ENCODE data around the gene NT5E. TPM values are rescaled to one million over a fixed set of nuclear protein-coding genes. Genes with fewer than 3 reads are reported as not detected.
"Not testable (repeated sequence)": the region's sequence is repeated elsewhere in the genome, so short reads cannot be mapped to it uniquely, and the experiment has no call there.

NT5E gene
- 8.2 TPM for total RNA-seq

- peak; percentile 62 to 64 for DNase-seq (ENCODE audit: low spot score in 2 of 2)
- FAIRE-seq: no peak
These were observed at the start of gene NT5E for GRCh38 chr6:85449818-85450759. TSS of gene NT5E (plus strand) at chr6:85450083. CDS start at chr6:85450140, 57 bp downstream.

GRCh38 chr6:85400331-85400730 lies 49.6 kb upstream of the NT5E start:
- FAIRE-seq: no peak
- no peak for DNase-seq (ENCODE audit: low spot score in 2 of 2)

GRCh38 chr6:85401186-85402021 lies 48.5 kb upstream of the NT5E start:
- no peak for FAIRE-seq

GRCh38 chr6:85402071-85402470 lies 47.8 kb upstream of the NT5E start:
- DNase-seq (ENCODE audit: low spot score in 2 of 2): no peak
- FAIRE-seq: no peak

More at GRCh38 chr6:85401186-85402021, 48.5 kb upstream of the NT5E start:
- no peak for DNase-seq (ENCODE audit: low spot score in 2 of 2)

- DNase-seq (ENCODE audit: low spot score in 2 of 2): no peak
- FAIRE-seq: no peak
These were observed 47.0 kb upstream of the NT5E start for GRCh38 chr6:85402922-85403321.

- FAIRE-seq (no peak), DNase-seq (ENCODE audit: low spot score in 2 of 2) (no peak)
These were observed 46.4 kb upstream of the NT5E start for GRCh38 chr6:85403331-85404015.

GRCh38 chr6:85404016-85404563 lies 45.8 kb upstream of the NT5E start:
- not testable (repeated sequence) for FAIRE-seq; DNase-seq (ENCODE audit: low spot score in 2 of 2)

GRCh38 chr6:85404564-85405174 lies 45.2 kb upstream of the NT5E start:
- DNase-seq (ENCODE audit: low spot score in 2 of 2) (peak in 1 of 2 donors; percentile 16), FAIRE-seq (no peak)

- no peak for DNase-seq (ENCODE audit: low spot score in 2 of 2)
- no peak for FAIRE-seq
These were observed 44.6 kb upstream of the NT5E start for GRCh38 chr6:85405175-85405852.

GRCh38 chr6:85405853-85406198 lies 44.1 kb upstream of the NT5E start:
- DNase-seq (ENCODE audit: low spot score in 2 of 2): no peak
- FAIRE-seq: no peak

GRCh38 chr6:85406641-85407075 lies 43.2 kb upstream of the NT5E start:
- DNase-seq (ENCODE audit: low spot score in 2 of 2) (no peak), FAIRE-seq (no peak)

GRCh38 chr6:85408039-85408438 lies 41.8 kb upstream of the NT5E start:
- DNase-seq (ENCODE audit: low spot score in 2 of 2): no peak
- no peak for FAIRE-seq

GRCh38 chr6:85412911-85413430 lies 36.9 kb upstream of the NT5E start:
- DNase-seq (ENCODE audit: low spot score in 2 of 2) (no peak), FAIRE-seq (no peak)

- FAIRE-seq (no peak), DNase-seq (ENCODE audit: low spot score in 2 of 2) (no peak)
These were observed 33.8 kb upstream of the NT5E start for GRCh38 chr6:85416049-85416448.

- no peak for DNase-seq (ENCODE audit: low spot score in 2 of 2)
- FAIRE-seq: no peak
These were observed 33.1 kb upstream of the NT5E start for GRCh38 chr6:85416766-85417165.

- DNase-seq (ENCODE audit: low spot score in 2 of 2) (no peak), FAIRE-seq (no peak)
These were observed 32.5 kb upstream of the NT5E start for GRCh38 chr6:85417336-85417735.

- DNase-seq (ENCODE audit: low spot score in 2 of 2) (no peak), FAIRE-seq (no peak)
These were observed 31.8 kb upstream of the NT5E start for GRCh38 chr6:85418059-85418458.

GRCh38 chr6:85419046-85419759 lies 30.7 kb upstream of the NT5E start:
- DNase-seq (ENCODE audit: low spot score in 2 of 2) (no peak), FAIRE-seq (no peak)

GRCh38 chr6:85420551-85420950 lies 29.3 kb upstream of the NT5E start:
- DNase-seq (ENCODE audit: low spot score in 2 of 2) (no peak), FAIRE-seq (no peak)
